Panc1 (cell line): ENCODE results near the gene C13orf42. TPM values are rescaled to one million over a fixed set of nuclear protein-coding genes. Genes with fewer than 3 reads are reported as not detected.

Experiments
- ATAC-seq: fragments of 200-7000 bp; cut with Tn5 transposase; 2 replicates; pipeline ENCODE4 v1.9.1; 2020; ENCODE audit warnings: mild to moderate bottlenecking, moderate library complexity
- BruUV-seq: library from RNA; stranded (reverse); fragments of 400-500 nt; replicated peaks from 2 replicates; lab custom pipeline; 2021; lab: Mats Ljungman, UMichigan
- CTCF ChIA-PET: fragments of 300-600 bp; sonication (Branson Sonifier 250); formaldehyde crosslinking; loops from one replicate; lab custom pipeline; 2022; ENCODE audit warnings: antibody characterized with exemption; lab: Charles Lee
- POLR2A ChIA-PET: fragments of 300-600 bp; sonication (Branson Sonifier 250); formaldehyde crosslinking; loops from one replicate; lab custom pipeline; 2022; ENCODE audit warnings: antibody characterized with exemption; lab: Charles Lee
- DNase-seq: peaks from one replicate; pipeline ENCODE4 v3.0.0-alpha.2; 2010; ENCODE audit warnings: low read depth, low spot score
- H3K27ac ChIP-seq: 2 replicates; pipeline ENCODE4 v1.5.1; 2011; ENCODE audit warnings: mild to moderate bottlenecking, low read length, inconsistent platforms
- H3K27me3 ChIP-seq: fragments of 200-500 bp; sonication (Bioruptor generic); 2 replicates; pipeline ENCODE4 v1.6.0; 2014; ENCODE audit warnings: low read length, inconsistent platforms; ENCODE audit not compliant: control insufficient read depth, insufficient read depth
- H3K36me3 ChIP-seq: fragments of 200-500 bp; sonication (Bioruptor generic); 2 replicates; pipeline ENCODE4 v1.5.1; 2014; ENCODE audit warnings: inconsistent platforms, mild to moderate bottlenecking, low read length, moderate library complexity; ENCODE audit not compliant: control insufficient read depth, insufficient read depth
- H3K4me1 ChIP-seq: 2 replicates; pipeline ENCODE4 v1.5.1; 2011; ENCODE audit warnings: inconsistent platforms, mild to moderate bottlenecking, low read length, moderate library complexity; ENCODE audit not compliant: control insufficient read depth, insufficient read depth
- H3K4me3 ChIP-seq, 2 experiments: 2 replicates each; pipeline ENCODE4 v1.5.1; 2011 to 2012; ENCODE audit warnings: low read depth in 2 of 2, low read length in 2 of 2, mild to moderate bottlenecking in 2 of 2, inconsistent platforms in 1 of 2, moderate library complexity in 1 of 2
- H3K9me3 ChIP-seq: fragments of 200-500 bp; sonication (Bioruptor generic); 2 replicates; pipeline ENCODE4 v1.5.1; 2014; ENCODE audit warnings: low read depth, mild to moderate bottlenecking, inconsistent platforms, low read length, moderate library complexity; ENCODE audit not compliant: control insufficient read depth, insufficient read depth
- POLR2AphosphoS5 ChIP-seq: IDR thresholded peaks from 2 replicates; pipeline ENCODE4 v1.6.1; 2012; ENCODE audit warnings: mild to moderate bottlenecking, low read depth, low read length, moderate library complexity
- SIN3A ChIP-seq: IDR thresholded peaks from 2 replicates; pipeline ENCODE4 v1.6.1; 2012; ENCODE audit warnings: low read depth, mild to moderate bottlenecking, low read length, moderate library complexity, borderline replicate concordance; ENCODE audit not compliant: insufficient read depth
- TCF7L2 ChIP-seq: IDR thresholded peaks from 2 replicates; pipeline ENCODE4 v1.6.1; 2011; ENCODE audit warnings: mild to moderate bottlenecking, low read depth, low read length, inconsistent platforms
- in situ Hi-C: cut with HindIII; loops from 2 replicates; pipeline ENCODE4 v1.10.0; 2016; ENCODE audit warnings: low sequenced_read_pairs, low pct_unique_long_range_greater_than_20kb
- intact Hi-C: fragments of 100-400 bp; cut with micrococcal nuclease; formaldehyde crosslinking; loops from one replicate; pipeline ENCODE4 v1.10.0; 2022; ENCODE audit not compliant: unreplicated experiment
- total RNA-seq: library from RNA; stranded (reverse); gene quantifications from one replicate; pipeline ENCODE4 v1.2.1, GENCODE V29; 2021; ENCODE audit not compliant: unreplicated experiment
- TF ChIP-seq, protein P1 (sequence below), 2 experiments: IDR thresholded peaks; 2 replicates each; pipeline ENCODE4 v1.6.1; 2011 to 2012; ENCODE audit warnings: low read depth in 2 of 2, control low read depth in 1 of 2, low read length in 1 of 2, mild to moderate bottlenecking in 1 of 2, moderate library complexity in 1 of 2; ENCODE audit not compliant: insufficient read depth in 1 of 2
- TF ChIP-seq, protein P2 (sequence below): fragments of 450-650 bp; IDR thresholded peaks from 2 replicates; pipeline ENCODE4 v1.5.1; 2017; ENCODE audit warnings: mild to moderate bottlenecking

The C13orf42 gene
- total RNA-seq, 1 experiment from 2014 or later: not detected

DNA sequence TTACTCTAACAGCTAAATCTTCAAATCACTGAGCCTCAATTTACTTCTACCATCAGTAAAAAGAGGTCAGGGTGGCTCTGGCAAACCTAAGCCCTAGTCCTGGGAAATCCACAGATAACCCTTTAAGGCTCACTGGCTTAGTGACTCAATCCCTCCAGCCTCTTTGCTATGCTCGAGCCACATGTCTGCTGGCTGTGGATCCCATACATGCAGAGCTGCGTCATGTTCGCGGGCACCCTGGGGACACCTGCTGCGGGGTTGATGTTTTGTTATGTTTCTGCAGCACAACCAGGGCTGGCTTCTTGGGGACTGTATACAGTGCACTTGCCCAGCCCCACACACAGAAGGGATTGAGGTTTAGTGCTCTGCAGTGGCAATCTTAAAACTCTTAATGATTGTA, 41.6 kb upstream of the C13orf42 start:
- Histone ChIP-seq H3K27ac (no peak overlapping the region), H3K4me3 (no peak overlapping the region), H3K9me3 (no peaks in the 10 kb centered on the region), H3K27me3 (peaks cover 10% of the 10 kb centered on the region; the same call in 1 of the 2 replicates), H3K4me1 (no peaks in the 10 kb centered on the region), H3K36me3 (no peaks in the 10 kb centered on the region)
- intact Hi-C loops: no loop called here
- ChIA-PET POLR2A (no interaction called here), CTCF (no interaction called here)
- in situ Hi-C loops: no loop called here
- ATAC-seq (no peak), DNase-seq (no peak)
- TF ChIP-seq, protein P1, sequence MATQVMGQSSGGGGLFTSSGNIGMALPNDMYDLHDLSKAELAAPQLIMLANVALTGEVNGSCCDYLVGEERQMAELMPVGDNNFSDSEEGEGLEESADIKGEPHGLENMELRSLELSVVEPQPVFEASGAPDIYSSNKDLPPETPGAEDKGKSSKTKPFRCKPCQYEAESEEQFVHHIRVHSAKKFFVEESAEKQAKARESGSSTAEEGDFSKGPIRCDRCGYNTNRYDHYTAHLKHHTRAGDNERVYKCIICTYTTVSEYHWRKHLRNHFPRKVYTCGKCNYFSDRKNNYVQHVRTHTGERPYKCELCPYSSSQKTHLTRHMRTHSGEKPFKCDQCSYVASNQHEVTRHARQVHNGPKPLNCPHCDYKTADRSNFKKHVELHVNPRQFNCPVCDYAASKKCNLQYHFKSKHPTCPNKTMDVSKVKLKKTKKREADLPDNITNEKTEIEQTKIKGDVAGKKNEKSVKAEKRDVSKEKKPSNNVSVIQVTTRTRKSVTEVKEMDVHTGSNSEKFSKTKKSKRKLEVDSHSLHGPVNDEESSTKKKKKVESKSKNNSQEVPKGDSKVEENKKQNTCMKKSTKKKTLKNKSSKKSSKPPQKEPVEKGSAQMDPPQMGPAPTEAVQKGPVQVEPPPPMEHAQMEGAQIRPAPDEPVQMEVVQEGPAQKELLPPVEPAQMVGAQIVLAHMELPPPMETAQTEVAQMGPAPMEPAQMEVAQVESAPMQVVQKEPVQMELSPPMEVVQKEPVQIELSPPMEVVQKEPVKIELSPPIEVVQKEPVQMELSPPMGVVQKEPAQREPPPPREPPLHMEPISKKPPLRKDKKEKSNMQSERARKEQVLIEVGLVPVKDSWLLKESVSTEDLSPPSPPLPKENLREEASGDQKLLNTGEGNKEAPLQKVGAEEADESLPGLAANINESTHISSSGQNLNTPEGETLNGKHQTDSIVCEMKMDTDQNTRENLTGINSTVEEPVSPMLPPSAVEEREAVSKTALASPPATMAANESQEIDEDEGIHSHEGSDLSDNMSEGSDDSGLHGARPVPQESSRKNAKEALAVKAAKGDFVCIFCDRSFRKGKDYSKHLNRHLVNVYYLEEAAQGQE (IDR thresholded peaks at IDR 0.05; ENCODE audit: insufficient read depth in 1 of 2, low read depth in 2 of 2, low read length in 1 of 2): no peak
- TF ChIP-seq SIN3A: no peak
- no TSS peak for BruUV-seq

DNA sequence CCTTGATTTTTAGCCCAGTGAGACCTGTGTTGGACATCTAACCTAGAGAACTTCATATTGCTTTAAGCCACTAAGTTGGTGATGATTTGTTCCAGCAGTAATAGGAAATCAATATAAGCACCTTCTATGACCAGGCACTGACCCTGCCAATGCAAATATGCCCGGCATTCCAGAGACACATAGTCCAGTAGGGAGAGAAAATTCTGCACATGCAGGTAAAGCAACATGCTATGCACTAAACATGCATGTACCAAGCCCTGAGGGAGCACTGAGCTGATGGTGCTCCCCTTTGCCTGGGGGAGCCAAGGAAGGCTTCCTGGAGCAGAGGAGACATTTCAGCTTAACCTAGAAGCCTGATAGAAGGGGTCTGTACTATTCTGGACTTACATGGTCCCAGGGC, 40.4 kb upstream of the C13orf42 start:
- intact Hi-C loops: no loop called here
- CTCF ChIA-PET: no interaction called here
- no TSS peak for BruUV-seq
- Histone ChIP-seq H3K27ac (no peak overlapping the region), H3K9me3 (no peaks in the 10 kb centered on the region), H3K4me3 (no peak overlapping the region), H3K27me3 (peaks cover 10% of the 10 kb centered on the region; the same call in 1 of the 2 replicates), H3K36me3 (no peaks in the 10 kb centered on the region), H3K4me1 (no peaks in the 10 kb centered on the region)
- DNase-seq (no peak), ATAC-seq (no peak)
- POLR2A ChIA-PET: no interaction called here
- TF ChIP-seq TCF7L2 (no peak), POLR2AphosphoS5 (no peak), SIN3A (no peak)
- TF ChIP-seq, protein P2, sequence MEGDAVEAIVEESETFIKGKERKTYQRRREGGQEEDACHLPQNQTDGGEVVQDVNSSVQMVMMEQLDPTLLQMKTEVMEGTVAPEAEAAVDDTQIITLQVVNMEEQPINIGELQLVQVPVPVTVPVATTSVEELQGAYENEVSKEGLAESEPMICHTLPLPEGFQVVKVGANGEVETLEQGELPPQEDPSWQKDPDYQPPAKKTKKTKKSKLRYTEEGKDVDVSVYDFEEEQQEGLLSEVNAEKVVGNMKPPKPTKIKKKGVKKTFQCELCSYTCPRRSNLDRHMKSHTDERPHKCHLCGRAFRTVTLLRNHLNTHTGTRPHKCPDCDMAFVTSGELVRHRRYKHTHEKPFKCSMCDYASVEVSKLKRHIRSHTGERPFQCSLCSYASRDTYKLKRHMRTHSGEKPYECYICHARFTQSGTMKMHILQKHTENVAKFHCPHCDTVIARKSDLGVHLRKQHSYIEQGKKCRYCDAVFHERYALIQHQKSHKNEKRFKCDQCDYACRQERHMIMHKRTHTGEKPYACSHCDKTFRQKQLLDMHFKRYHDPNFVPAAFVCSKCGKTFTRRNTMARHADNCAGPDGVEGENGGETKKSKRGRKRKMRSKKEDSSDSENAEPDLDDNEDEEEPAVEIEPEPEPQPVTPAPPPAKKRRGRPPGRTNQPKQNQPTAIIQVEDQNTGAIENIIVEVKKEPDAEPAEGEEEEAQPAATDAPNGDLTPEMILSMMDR: no peak
- TF ChIP-seq, protein P1 (IDR thresholded peaks at IDR 0.05; ENCODE audit: insufficient read depth in 1 of 2, low read depth in 2 of 2, low read length in 1 of 2): no peak
- in situ Hi-C loops: no loop called here
